GM12878 (cell line): ENCODE results near the gene GZMH. TPM values are rescaled to one million over a fixed set of nuclear protein-coding genes. Genes with fewer than 3 reads are reported as not detected.

Experiments
- ATAC-seq: fragments of 200-7000 bp; cut with Tn5 transposase; 3 replicates; pipeline ENCODE4 v1.9.1; 2020; ENCODE audit warnings: mild to moderate bottlenecking, moderate library complexity
- BruUV-seq: library from RNA; stranded (reverse); fragments of 400-500 nt; replicated peaks from 2 replicates; lab custom pipeline; 2021; lab: Mats Ljungman, UMichigan
- CTCF ChIA-PET: fragments of 300-600 bp; sonication (Branson Sonifier 250); formaldehyde crosslinking; extraction: SDS; loops from one replicate; lab custom pipeline; 2021; ENCODE audit warnings: inconsistent platforms; lab: Yijun Ruan, JAX
- POLR2A ChIA-PET: fragments of 350-600 bp; formaldehyde crosslinking; extraction: SDS; loops from one replicate; lab custom pipeline; 2021; ENCODE audit warnings: inconsistent platforms; lab: Charles Lee
- RAD21 ChIA-PET: fragments of 300-600 bp; sonication (Branson Sonifier 250); formaldehyde crosslinking; loops from one replicate; lab custom pipeline; 2023; ENCODE audit warnings: antibody characterized with exemption; ENCODE audit not compliant: unreplicated experiment; lab: Charles Lee
- SMC1A ChIA-PET: fragments of 300-600 bp; sonication (Branson Sonifier 250); formaldehyde crosslinking; loops from one replicate; lab custom pipeline; 2023; ENCODE audit not compliant: unreplicated experiment, uncharacterized antibody; lab: Charles Lee
- DNase-seq: peaks from one replicate; pipeline ENCODE4 v3.0.0-alpha.2; 2011; ENCODE audit warnings: low read depth, low spot score
- FAIRE-seq: peaks from 3 replicates; lab custom pipeline; 2011; peaks lifted over from hg19 to GRCh38; lab: Jason Lieb, UNC
- H2AFZ ChIP-seq: 2 replicates; pipeline ENCODE4 v1.6.0; 2011; ENCODE audit warnings: low read depth, low read length, control low read depth; ENCODE audit not compliant: control insufficient read depth
- H3K27ac ChIP-seq: 2 replicates; pipeline ENCODE4 v1.5.1; 2011; ENCODE audit warnings: control low read depth; ENCODE audit not compliant: control insufficient read depth, insufficient read depth
- H3K27me3 ChIP-seq, 2 experiments: replicated peaks in 1 of 2; 2 replicates each; pipeline versions ENCODE4 v1.6.0 to v1.6.1; 2011; ENCODE audit warnings: low read length in 1 of 2; ENCODE audit not compliant: control insufficient read depth in 2 of 2, insufficient read depth in 2 of 2
- H3K36me3 ChIP-seq, 2 experiments: 2 replicates each; pipeline ENCODE4 v1.5.1; 2011; ENCODE audit warnings: low read length in 1 of 2; ENCODE audit not compliant: control insufficient read depth in 2 of 2, insufficient read depth in 2 of 2
- H3K4me1 ChIP-seq: 2 replicates; pipeline ENCODE4 v1.6.1; 2011; ENCODE audit warnings: mild to moderate bottlenecking, low read length, moderate library complexity, mixed read lengths; ENCODE audit not compliant: control insufficient read depth, insufficient read depth
- H3K4me2 ChIP-seq: 2 replicates; pipeline ENCODE4 v1.6.0; 2011; ENCODE audit warnings: control low read depth; ENCODE audit not compliant: control insufficient read depth, insufficient read depth
- H3K4me3 ChIP-seq: fragments of 200-600 bp; sonication (generic); 2 replicates; pipeline ENCODE4 v1.5.1; 2016
- H3K79me2 ChIP-seq: 2 replicates; pipeline ENCODE4 v1.6.0; 2011; ENCODE audit warnings: low read length; ENCODE audit not compliant: control insufficient read depth, insufficient read depth
- H3K9ac ChIP-seq: 2 replicates; pipeline ENCODE4 v1.8.0; 2011; ENCODE audit warnings: low read length, control low read depth, mixed read lengths; ENCODE audit not compliant: control insufficient read depth, insufficient read depth
- H3K9me3 ChIP-seq: replicated peaks from 3 replicates; pipeline ENCODE4 v1.5.1; 2011; ENCODE audit warnings: mild to moderate bottlenecking, low read length; ENCODE audit not compliant: control insufficient read depth, insufficient read depth
- H4K20me1 ChIP-seq: 2 replicates; pipeline ENCODE4 v1.6.0; 2011; ENCODE audit not compliant: control insufficient read depth, insufficient read depth
- HDAC6 ChIP-seq: fragments of 200-600 bp; sonication (generic); IDR thresholded peaks from one replicate; pipeline ENCODE4 v1.8.0; 2017; ENCODE audit warnings: antibody characterized with exemption; ENCODE audit not compliant: unreplicated experiment
- IKZF2 ChIP-seq, 2 experiments: fragments of 450-650 bp; IDR thresholded peaks; 2 replicates each; pipeline ENCODE4 v1.6.1; 2017; ENCODE audit warnings: mild to moderate bottlenecking in 2 of 2, moderate library complexity in 2 of 2
- IRF4 ChIP-seq: IDR thresholded peaks from 2 replicates; pipeline ENCODE4 v1.6.1; 2011; ENCODE audit warnings: low read depth, low read length
- JUNB ChIP-seq: IDR thresholded peaks from 2 replicates; pipeline ENCODE4 v1.6.1; 2016; ENCODE audit warnings: antibody characterized with exemption, mild to moderate bottlenecking
- MYB ChIP-seq: fragments of 150-350 bp; IDR thresholded peaks from 2 replicates; pipeline ENCODE4 v1.6.1; 2014; ENCODE audit warnings: mild to moderate bottlenecking, low read depth, low read length, borderline replicate concordance
- MYC ChIP-seq: IDR thresholded peaks from 2 replicates; pipeline ENCODE4 v1.6.1; 2011; ENCODE audit warnings: mild to moderate bottlenecking, low read length, moderate library complexity, inconsistent platforms; ENCODE audit not compliant: insufficient read depth, insufficient replicate concordance, insufficient read length, severe bottlenecking
- PRDM15 ChIP-seq: fragments of 450-650 bp; formaldehyde crosslinking; IDR thresholded peaks from 2 replicates; pipeline ENCODE4 v1.4.0; 2020; ENCODE audit warnings: mild to moderate bottlenecking, moderate library complexity
- RB1 ChIP-seq: fragments of 450-650 bp; formaldehyde crosslinking; IDR thresholded peaks from 2 replicates; pipeline ENCODE4 v1.6.1; 2017; ENCODE audit warnings: mild to moderate bottlenecking, borderline replicate concordance
- RELA ChIP-seq: fragments of 450-650 bp; IDR thresholded peaks from 2 replicates; pipeline ENCODE4 v1.8.0; 2014; ENCODE audit warnings: borderline replicate concordance; ENCODE audit not compliant: partially characterized antibody
- SMAD5 ChIP-seq: IDR thresholded peaks from 2 replicates; pipeline ENCODE4 v1.6.1; 2016; ENCODE audit warnings: antibody characterized with exemption, low read depth
- STAT1 ChIP-seq: fragments of 450-650 bp; conservative IDR thresholded peaks from 2 replicates; pipeline ENCODE4 v1.6.1; 2014; ENCODE audit warnings: antibody characterized with exemption, mild to moderate bottlenecking
- TARDBP ChIP-seq: IDR thresholded peaks from 2 replicates; pipeline ENCODE4 v1.6.1; 2016; ENCODE audit warnings: borderline replicate concordance
- ZNF207 ChIP-seq: fragments of 450-650 bp; IDR thresholded peaks from 2 replicates; pipeline ENCODE4 v1.6.1; 2014; ENCODE audit warnings: antibody characterized with exemption, mild to moderate bottlenecking, borderline replicate concordance
- ZNF217 ChIP-seq: fragments of 450-650 bp; IDR thresholded peaks from 2 replicates; pipeline ENCODE4 v1.6.1; 2017; ENCODE audit warnings: antibody characterized with exemption, mild to moderate bottlenecking
- ZNF622 ChIP-seq: fragments of 450-650 bp; IDR thresholded peaks from 2 replicates; pipeline ENCODE4 v1.6.1; 2017; ENCODE audit warnings: mild to moderate bottlenecking, inconsistent platforms
- ZZZ3 ChIP-seq: IDR thresholded peaks from 2 replicates; pipeline ENCODE4 v1.6.1; 2011; ENCODE audit warnings: low read depth; ENCODE audit not compliant: control insufficient read depth, insufficient read length
- WGBS: methylation state at CpG from one replicate; pipeline ENCODE4 v1.1.6; 2016; ENCODE audit warnings: low lambda C conversion rate; ENCODE audit not compliant: insufficient replicate concordance, insufficient coverage; ENCODE audit errors: missing lambda C conversion rate; 5-methylcytosine and 5-hydroxymethylcytosine counted together
- in situ Hi-C: fragments of 300-500 bp; cut with MboI; formaldehyde crosslinking; loops from 9 replicates; pipeline ENCODE4 v1.14.3; 2018; ENCODE audit warnings: mixed read lengths
- intact Hi-C: fragments of 100-400 bp; cut with micrococcal nuclease; formaldehyde crosslinking; loops from one replicate; pipeline ENCODE4 v1.14.2; 2022; ENCODE audit not compliant: unreplicated experiment
- polyA plus RNA-seq, 11 experiments: library from polyadenylated mRNA; depleted of rRNA in 4 of 11; unstranded in 6 of 11; stranded (reverse) in 5 of 11; fragments of >200 nt; fragmentation: Nextera tagmentation in 4 of 11; fragmentation: Illumina TruSeq in 1 of 11; extraction: Ambion mirVana in 4 of 11; extraction: Trizol in 1 of 11; gene quantifications; 1 replicate in 1 of 11; 2 replicates in 10 of 11; pipeline versions ENCODE4 v1.2.1 to v1.2.3, GENCODE V29; 2011 to 2016; ENCODE audit warnings: inconsistent platforms in 2 of 11, missing spikeins in 2 of 11, low read depth in 1 of 11
- total RNA-seq, 4 experiments: library from RNA; depleted of rRNA in 3 of 4; stranded (reverse); fragments of >200 nt in 3 of 4; fragmentation: Illumina TruSeq in 1 of 4; extraction: Trizol in 1 of 4; gene quantifications; 2 replicates each; pipeline versions ENCODE4 v1.2.1 to v1.2.3, GENCODE V29; 2013 to 2021
- TF ChIP-seq, protein P1 (sequence below): fragments of 150-350 bp; IDR thresholded peaks from 2 replicates; pipeline ENCODE4 v1.6.1; 2014; ENCODE audit warnings: mild to moderate bottlenecking, low read depth, low read length

The GZMH gene
- total and polyA plus RNA-seq, 10 of the 15 experiments (the other 5 are each of a cell fraction or from before 2014, with no cell fraction given): 0.16 to 0.53 (median 0.22) TPM; not detected in 6

DNA sequence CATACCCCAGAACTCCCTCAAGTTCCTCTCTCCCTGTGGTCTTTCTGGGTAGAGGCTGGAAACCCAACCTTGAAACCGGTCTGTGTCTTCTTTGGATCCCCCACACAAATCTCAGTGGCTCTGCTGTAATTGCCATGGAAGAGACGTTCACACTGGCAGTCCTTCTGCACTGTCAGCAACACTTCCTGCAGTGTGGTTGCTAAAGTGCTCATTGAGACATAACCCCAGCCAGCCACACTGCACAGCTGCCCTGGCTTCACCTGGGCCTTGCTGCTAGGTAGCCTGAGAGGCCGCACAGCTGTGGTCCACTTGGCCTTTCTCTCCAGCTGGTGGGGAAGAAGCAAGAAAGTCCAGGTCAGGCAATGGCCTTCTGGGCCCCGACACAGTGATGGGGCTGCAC lies 2.4 kb downstream of the GZMH start:
- Histone ChIP-seq H3K27ac (no peak overlapping the region), H3K79me2 (no peaks in the 10 kb centered on the region), H3K4me2 (no peak overlapping the region), H3K36me3 (no peaks in the 10 kb centered on the region), H3K4me1 (peaks cover 12% of the 10 kb centered on the region), H3K4me3 (no peak overlapping the region), H2AFZ (no peak overlapping the region; the same call in 1 of the 2 replicates), H3K27me3 (no peaks in the 10 kb centered on the region), H4K20me1 (no peaks in the 10 kb centered on the region), H3K9me3 (no peaks in the 10 kb centered on the region), H3K9ac (no peak overlapping the region)
- RAD21 ChIA-PET: interaction anchor here (0.6 kb wide), 1 partner anchor 68 kb away, joined by 3 read pairs; no protein-coding TSS in a partner anchor
- DNase-seq: no peak
- CTCF ChIA-PET: interaction anchor here (0.6 to 5.0 kb wide), 7 partner anchors 59 to 794 kb away, joined by 3 to 41 read pairs (median 10); no protein-coding TSS in a partner anchor
- no peak for ATAC-seq
- SMC1A ChIA-PET: interaction anchor here (1.3 kb wide), 1 partner anchor 66 kb away, joined by 4 read pairs; no protein-coding TSS in a partner anchor
- POLR2A ChIA-PET: no interaction called here
- FAIRE-seq: no peak
- in situ Hi-C loops: loop anchor here (5.0 kb wide), 1 partner anchor 70 kb away; no protein-coding TSS in a partner anchor
- TF ChIP-seq ZNF217 (no peak), SMAD5 (no peak), HDAC6 (no peak), TARDBP (no peak), RB1 (no peak), IKZF2 (IDR thresholded peaks at IDR 0.05) (no peak), ZNF622 (no peak), JUNB (no peak), IRF4 (no peak), ZZZ3 (no peak), MYB (no peak), STAT1 (no peak), PRDM15 (CRISPR knock-in tag) (no peak), RELA (no peak), ZNF207 (no peak), MYC (no peak)
- TF ChIP-seq, protein P1, sequence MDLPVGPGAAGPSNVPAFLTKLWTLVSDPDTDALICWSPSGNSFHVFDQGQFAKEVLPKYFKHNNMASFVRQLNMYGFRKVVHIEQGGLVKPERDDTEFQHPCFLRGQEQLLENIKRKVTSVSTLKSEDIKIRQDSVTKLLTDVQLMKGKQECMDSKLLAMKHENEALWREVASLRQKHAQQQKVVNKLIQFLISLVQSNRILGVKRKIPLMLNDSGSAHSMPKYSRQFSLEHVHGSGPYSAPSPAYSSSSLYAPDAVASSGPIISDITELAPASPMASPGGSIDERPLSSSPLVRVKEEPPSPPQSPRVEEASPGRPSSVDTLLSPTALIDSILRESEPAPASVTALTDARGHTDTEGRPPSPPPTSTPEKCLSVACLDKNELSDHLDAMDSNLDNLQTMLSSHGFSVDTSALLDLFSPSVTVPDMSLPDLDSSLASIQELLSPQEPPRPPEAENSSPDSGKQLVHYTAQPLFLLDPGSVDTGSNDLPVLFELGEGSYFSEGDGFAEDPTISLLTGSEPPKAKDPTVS: no peak
- intact Hi-C loops: loop anchor here (10.0 kb wide), 1 partner anchor 122 kb away; no protein-coding TSS in a partner anchor
- no TSS peak for BruUV-seq
- 38% methylated on average over 4 of the region's 4 CpGs for WGBS
